T47D (cell line): ENCODE measurements around the gene TNP2.
A peak's percentile ranks its signal among the peaks of the same experiment; 100 is the strongest.
"Not testable (repeated sequence)": the region's sequence is repeated elsewhere in the genome, so short reads cannot be mapped to it uniquely, and the experiment has no call there.

Experiments
- DNase-seq, 2 experiments: peaks; one replicate each; pipeline versions ENCODE4 v3.0.0 to v3.0.0-alpha.2; 2011 to 2012; ENCODE audit warnings: low read depth in 1 of 2, low spot score in 1 of 2
- JUND ChIP-seq: IDR thresholded peaks from 2 replicates; pipeline ENCODE4 v1.6.1; 2012; ENCODE audit warnings: low read depth
- in situ Hi-C: cut with HindIII; loops from 2 replicates; pipeline ENCODE4 v1.10.0; 2016; ENCODE audit warnings: low sequenced_read_pairs, low pct_unique_long_range_greater_than_20kb

Gene TNP2

GRCh38 chr16:11296706-11297491, 27.8 kb upstream of the TNP2 start:
- TF ChIP-seq JUND = no peak
- peak in 1 of 2 experiments; percentile 35 for DNase-seq
- in situ Hi-C loops = no loop called here

GRCh38 chr16:11296351-11296705, 27.2 kb upstream of the TNP2 start:
- in situ Hi-C loops = no loop called here
- no peak for TF ChIP-seq JUND
- no peak for DNase-seq

GRCh38 chr16:11295672-11296071, 26.5 kb upstream of the TNP2 start:
- TF ChIP-seq JUND = no peak
- DNase-seq = no peak
- in situ Hi-C loops = no loop called here

GRCh38 chr16:11292076-11292748, 23.1 kb upstream of the TNP2 start:
- in situ Hi-C loops = no loop called here
- no peak for DNase-seq
- TF ChIP-seq JUND = no peak

DNA sequence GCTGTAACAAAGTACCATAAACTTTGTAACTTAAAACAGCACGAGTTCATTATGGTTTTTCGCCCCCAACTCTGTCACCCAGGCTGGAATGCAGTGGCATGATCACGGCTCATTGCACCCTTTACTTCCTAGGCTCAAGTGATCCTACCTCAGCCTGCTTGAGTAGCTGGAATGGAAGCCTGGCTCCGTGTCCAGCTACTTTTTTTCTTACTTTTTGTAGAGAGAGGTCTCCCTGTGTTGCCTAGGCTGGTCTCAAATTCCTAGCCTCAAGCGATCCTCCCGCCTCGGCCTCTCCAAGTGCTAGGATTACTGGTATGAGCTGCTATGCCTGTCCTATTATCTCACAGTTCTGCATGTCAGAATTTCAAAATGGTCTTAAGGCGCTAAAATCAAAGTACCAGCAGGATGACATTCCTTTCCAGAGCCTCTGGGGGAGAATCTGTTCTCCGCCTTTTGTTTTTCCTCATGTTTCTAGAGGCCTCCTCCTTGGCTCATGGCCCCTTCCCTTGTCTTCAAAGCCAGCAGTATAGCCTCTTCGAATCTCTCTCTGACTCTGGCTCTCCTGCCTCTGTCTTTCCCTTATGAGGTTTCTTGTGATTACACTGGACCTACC, 22.1 kb upstream of the TNP2 start:
- DNase-seq = peak in 1 of 2 experiments; percentile 33
- in situ Hi-C loops = no loop called here
- no peak for TF ChIP-seq JUND

GRCh38 chr16:11290102-11290893, 21.2 kb upstream of the TNP2 start:
- no peak for DNase-seq
- in situ Hi-C loops = no loop called here
- no peak for TF ChIP-seq JUND

- DNase-seq, in situ Hi-C loops: not testable (repeated sequence)
Observed at GRCh38 chr16:11289696-11290095, 20.6 kb upstream of the TNP2 start.

GRCh38 chr16:11289202-11289601, 20.1 kb upstream of the TNP2 start:
- no peak for DNase-seq
- TF ChIP-seq JUND = no peak
- in situ Hi-C loops = no loop called here

DNA sequence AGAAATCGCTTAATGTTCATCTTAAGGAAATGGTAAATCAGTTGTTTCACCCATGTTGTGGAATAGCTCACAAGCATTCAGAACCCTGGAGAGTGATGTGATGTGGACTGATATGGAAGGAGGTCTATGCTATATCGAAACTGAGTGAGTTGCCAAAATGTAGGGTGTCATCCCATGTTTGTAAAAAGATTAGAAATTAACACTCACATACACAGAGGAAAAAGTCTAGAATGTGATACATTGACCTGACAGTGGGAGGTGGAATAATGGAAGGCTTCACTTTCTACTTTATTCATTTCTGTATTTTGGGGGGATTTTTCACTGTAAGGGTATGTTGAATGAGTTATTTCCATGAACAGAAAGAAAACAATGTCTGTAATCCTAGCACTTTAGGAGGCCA, 16.7 kb upstream of the TNP2 start:
- no peak for DNase-seq
- in situ Hi-C loops = no loop called here
- no peak for TF ChIP-seq JUND

GRCh38 chr16:11283820-11284248, 14.7 kb upstream of the TNP2 start:
- no peak for TF ChIP-seq JUND
- in situ Hi-C loops = no loop called here
- no peak for DNase-seq

- no peak for TF ChIP-seq JUND
- in situ Hi-C loops = no loop called here
- DNase-seq = no peak
Observed at GRCh38 chr16:11280616-11281522, 11.7 kb upstream of the TNP2 start, which contains the start of gene PRM1. PRM1 (minus strand) TSS chr16:11281330; CDS start chr16:11281238, 92 bp downstream.
